ENCODE results near the gene PLEKHG5. TPM values are rescaled to one million over a fixed set of nuclear protein-coding genes. Genes with fewer than 3 reads are reported as not detected.

Gene PLEKHG5
- total and polyA plus RNA-seq, 2 donors (not counting 1 experiment from before 2014, with no cell fraction given): 0.42 to 3.3 TPM

DNA sequence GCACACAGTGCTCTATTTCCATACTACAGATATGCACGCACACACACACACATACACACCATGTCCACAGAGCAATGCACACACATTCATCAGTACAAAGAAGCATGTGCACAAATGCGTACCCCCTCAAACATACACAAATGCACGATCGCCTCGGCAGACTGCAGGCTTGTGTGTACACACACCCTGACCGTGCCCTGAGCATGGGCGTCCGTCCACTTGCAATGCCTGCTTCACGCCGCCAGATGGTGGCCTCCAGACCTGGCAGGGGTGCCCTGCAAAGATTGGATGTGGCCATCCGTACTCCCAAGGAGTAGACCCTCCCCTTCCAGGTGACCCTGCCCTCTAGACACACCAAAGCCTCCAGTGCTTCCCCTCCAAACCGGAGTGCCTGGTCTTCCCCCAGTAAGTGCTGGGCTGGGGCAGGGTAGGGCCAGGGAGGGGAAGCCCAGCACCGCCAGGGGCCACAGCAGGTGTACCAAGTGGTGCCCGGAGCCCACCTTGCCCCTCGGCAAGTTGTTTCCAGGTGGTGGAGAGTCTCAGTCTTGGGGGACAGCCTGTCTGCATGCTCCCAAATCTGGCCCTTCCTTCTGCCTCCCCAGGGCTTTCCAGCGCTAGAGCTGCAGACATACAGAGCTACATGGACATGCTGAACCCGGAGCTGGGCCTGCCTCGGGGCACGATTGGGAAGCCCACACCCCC is 46.3 kb downstream of the PLEKHG5 start:
- Histone ChIP-seq H2AFZ (ENCODE audit: low read length) (no peak overlapping the region), H3K4me1 (ENCODE audit: control insufficient read depth, extremely low read depth, insufficient read depth, low read length) (no peaks in the 10 kb centered on the region), H3K4me2 (ENCODE audit: extremely low read depth, insufficient read depth, low read length) (no peak overlapping the region), H3K4me3 (replicated peaks in 1 of 4; ENCODE audit: control extremely low read depth in 1 of 4, insufficient read depth in 1 of 4, low read depth in 3 of 4, low read length in 4 of 4) (no peak overlapping the region), H3K79me2 (ENCODE audit: control insufficient read depth, insufficient read depth, low read length) (no peaks in the 10 kb centered on the region), H3K36me3 (ENCODE audit: control insufficient read depth, insufficient read depth, low read length) (no peaks in the 10 kb centered on the region), H3K9ac (ENCODE audit: insufficient read depth, low read length) (no peak overlapping the region), H3K27me3 (ENCODE audit: control insufficient read depth, insufficient read depth, low read length) (peaks cover 33% of the 10 kb centered on the region), H3K27ac (ENCODE audit: insufficient read depth, low read length) (no peak overlapping the region), H4K20me1 (ENCODE audit: control insufficient read depth, extremely low read depth, insufficient read depth, low read length) (no peaks in the 10 kb centered on the region), H3K9me3 (ENCODE audit: control insufficient read depth, insufficient read depth, low read depth, low read length) (no peaks in the 10 kb centered on the region)
- DNase-seq (ENCODE audit: low read depth in 2 of 2): peak; percentile 20 to 37
- TF ChIP-seq EZH2 (IDR thresholded peaks at IDR 0.05; ENCODE audit: low read length, missing control alignments): peak; percentile 39
- TF ChIP-seq, protein P1, sequence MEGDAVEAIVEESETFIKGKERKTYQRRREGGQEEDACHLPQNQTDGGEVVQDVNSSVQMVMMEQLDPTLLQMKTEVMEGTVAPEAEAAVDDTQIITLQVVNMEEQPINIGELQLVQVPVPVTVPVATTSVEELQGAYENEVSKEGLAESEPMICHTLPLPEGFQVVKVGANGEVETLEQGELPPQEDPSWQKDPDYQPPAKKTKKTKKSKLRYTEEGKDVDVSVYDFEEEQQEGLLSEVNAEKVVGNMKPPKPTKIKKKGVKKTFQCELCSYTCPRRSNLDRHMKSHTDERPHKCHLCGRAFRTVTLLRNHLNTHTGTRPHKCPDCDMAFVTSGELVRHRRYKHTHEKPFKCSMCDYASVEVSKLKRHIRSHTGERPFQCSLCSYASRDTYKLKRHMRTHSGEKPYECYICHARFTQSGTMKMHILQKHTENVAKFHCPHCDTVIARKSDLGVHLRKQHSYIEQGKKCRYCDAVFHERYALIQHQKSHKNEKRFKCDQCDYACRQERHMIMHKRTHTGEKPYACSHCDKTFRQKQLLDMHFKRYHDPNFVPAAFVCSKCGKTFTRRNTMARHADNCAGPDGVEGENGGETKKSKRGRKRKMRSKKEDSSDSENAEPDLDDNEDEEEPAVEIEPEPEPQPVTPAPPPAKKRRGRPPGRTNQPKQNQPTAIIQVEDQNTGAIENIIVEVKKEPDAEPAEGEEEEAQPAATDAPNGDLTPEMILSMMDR (conservative IDR thresholded peaks at IDR 0.05 in 1 of 2, IDR thresholded peaks at IDR 0.05 in 1 of 2; ENCODE audit: low read depth in 1 of 2, low read length in 2 of 2): peak; percentile 25 to 65

DNA sequence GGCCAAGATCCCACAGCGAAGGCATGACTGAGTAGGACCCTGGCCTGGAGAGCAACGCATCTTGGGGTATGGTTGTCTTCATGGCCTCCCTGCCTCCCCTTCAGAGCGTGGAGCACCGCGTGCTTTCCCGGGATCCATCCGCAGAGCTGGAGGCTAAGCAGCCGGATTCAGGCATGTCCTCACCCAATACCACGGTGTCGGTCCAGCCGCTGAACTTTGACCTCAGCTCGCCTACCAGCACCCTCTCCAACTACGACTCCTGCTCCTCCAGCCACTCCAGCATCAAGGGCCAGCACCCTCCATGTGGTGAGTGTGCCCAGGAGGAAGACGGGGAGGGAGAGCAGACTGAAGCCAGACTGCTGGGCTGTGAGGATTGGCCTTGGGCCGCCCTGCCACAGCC is 47.1 kb downstream of the PLEKHG5 start:
- Histone ChIP-seq H3K4me2 (ENCODE audit: extremely low read depth, insufficient read depth, low read length) (no peak overlapping the region), H3K4me3 (replicated peaks in 1 of 4; ENCODE audit: control extremely low read depth in 1 of 4, insufficient read depth in 1 of 4, low read depth in 3 of 4, low read length in 4 of 4) (no peak overlapping the region), H3K27ac (ENCODE audit: insufficient read depth, low read length) (no peak overlapping the region), H3K36me3 (ENCODE audit: control insufficient read depth, insufficient read depth, low read length) (no peaks in the 10 kb centered on the region), H3K9me3 (ENCODE audit: control insufficient read depth, insufficient read depth, low read depth, low read length) (no peaks in the 10 kb centered on the region), H3K27me3 (ENCODE audit: control insufficient read depth, insufficient read depth, low read length) (peaks cover 24% of the 10 kb centered on the region), H3K9ac (ENCODE audit: insufficient read depth, low read length) (no peak overlapping the region), H4K20me1 (ENCODE audit: control insufficient read depth, extremely low read depth, insufficient read depth, low read length) (no peaks in the 10 kb centered on the region), H3K79me2 (ENCODE audit: control insufficient read depth, insufficient read depth, low read length) (no peaks in the 10 kb centered on the region), H2AFZ (ENCODE audit: low read length) (no peak overlapping the region), H3K4me1 (ENCODE audit: control insufficient read depth, extremely low read depth, insufficient read depth, low read length) (no peaks in the 10 kb centered on the region)
- no peak for DNase-seq (ENCODE audit: low read depth in 2 of 2)
- TF ChIP-seq, protein P1 (conservative IDR thresholded peaks at IDR 0.05 in 1 of 2, IDR thresholded peaks at IDR 0.05 in 1 of 2; ENCODE audit: low read depth in 1 of 2, low read length in 2 of 2): no peak
- TF ChIP-seq EZH2 (IDR thresholded peaks at IDR 0.05; ENCODE audit: low read length, missing control alignments): no peak

DNA sequence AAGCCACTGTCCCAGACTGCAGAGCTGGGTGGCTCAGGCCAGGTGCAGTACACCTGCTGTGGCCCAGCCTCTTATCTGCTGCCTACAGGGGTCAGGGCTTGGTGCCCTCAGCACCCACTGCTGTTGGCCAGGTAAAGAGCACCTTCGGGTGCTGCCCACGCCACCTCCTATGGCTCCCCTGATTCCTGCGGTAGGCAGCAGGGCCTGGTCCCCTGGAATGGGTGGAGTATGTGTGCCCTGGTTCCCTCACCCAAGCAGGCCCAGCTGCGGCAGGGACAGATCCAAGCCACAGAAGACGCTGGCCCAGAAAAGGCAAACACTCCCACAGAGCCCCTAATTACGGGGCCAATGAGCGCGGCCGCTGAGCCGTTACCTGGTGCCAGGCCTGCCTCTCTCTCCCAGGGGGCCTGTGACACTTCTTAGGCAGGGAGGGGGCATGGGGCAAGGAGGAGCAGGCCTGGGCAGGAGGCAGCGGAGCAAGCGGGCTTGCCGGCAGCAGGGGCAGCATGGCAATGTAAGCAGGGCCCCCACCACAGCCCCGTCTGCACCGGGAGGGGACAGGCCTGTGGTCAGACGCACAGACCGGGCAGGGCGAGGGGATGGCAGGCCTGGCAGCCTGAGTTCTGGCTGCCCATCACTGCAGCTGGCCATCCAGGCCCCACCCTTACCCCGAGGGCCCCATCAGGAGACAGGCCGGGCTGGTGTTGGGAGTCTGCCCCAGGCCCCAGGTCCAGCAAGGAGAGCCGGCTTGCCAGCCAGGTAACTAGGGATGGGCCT is 47.9 kb downstream of the PLEKHG5 start:
- no peaks in the 10 kb centered on the region for H3K9me3 ChIP-seq (ENCODE audit: control insufficient read depth, insufficient read depth, low read depth, low read length)
- no peak for TF ChIP-seq EZH2 (IDR thresholded peaks at IDR 0.05; ENCODE audit: low read length, missing control alignments)
- TF ChIP-seq, protein P1 (conservative IDR thresholded peaks at IDR 0.05 in 1 of 2, IDR thresholded peaks at IDR 0.05 in 1 of 2; ENCODE audit: low read depth in 1 of 2, low read length in 2 of 2): no peak
- H3K36me3 ChIP-seq (ENCODE audit: control insufficient read depth, insufficient read depth, low read length): no peaks in the 10 kb centered on the region
- no peak for DNase-seq (ENCODE audit: low read depth in 2 of 2)
- no peak overlapping the region for H3K27ac ChIP-seq (ENCODE audit: insufficient read depth, low read length)
- no peaks in the 10 kb centered on the region for H3K79me2 ChIP-seq (ENCODE audit: control insufficient read depth, insufficient read depth, low read length)
- peaks cover 18% of the 10 kb centered on the region for H3K27me3 ChIP-seq (ENCODE audit: control insufficient read depth, insufficient read depth, low read length)
- H3K9ac ChIP-seq (ENCODE audit: insufficient read depth, low read length): no peak overlapping the region
- H3K4me2 ChIP-seq (ENCODE audit: extremely low read depth, insufficient read depth, low read length): no peak overlapping the region
- no peaks in the 10 kb centered on the region for H3K4me1 ChIP-seq (ENCODE audit: control insufficient read depth, extremely low read depth, insufficient read depth, low read length)
- no peak overlapping the region for H3K4me3 ChIP-seq (replicated peaks in 1 of 4; ENCODE audit: control extremely low read depth in 1 of 4, insufficient read depth in 1 of 4, low read depth in 3 of 4, low read length in 4 of 4)
- H2AFZ ChIP-seq (ENCODE audit: low read length): no peak overlapping the region
- H4K20me1 ChIP-seq (ENCODE audit: control insufficient read depth, extremely low read depth, insufficient read depth, low read length): no peaks in the 10 kb centered on the region
